Measurements from ENCODE around the gene GPR62. TPM values are rescaled to one million over a fixed set of nuclear protein-coding genes. Genes with fewer than 3 reads are reported as not detected.

GPR62 gene
- total and polyA plus RNA-seq, 9 of the 15 experiments (the other 6 are each of a cell fraction or from before 2014, with no cell fraction given): not detected

DNA sequence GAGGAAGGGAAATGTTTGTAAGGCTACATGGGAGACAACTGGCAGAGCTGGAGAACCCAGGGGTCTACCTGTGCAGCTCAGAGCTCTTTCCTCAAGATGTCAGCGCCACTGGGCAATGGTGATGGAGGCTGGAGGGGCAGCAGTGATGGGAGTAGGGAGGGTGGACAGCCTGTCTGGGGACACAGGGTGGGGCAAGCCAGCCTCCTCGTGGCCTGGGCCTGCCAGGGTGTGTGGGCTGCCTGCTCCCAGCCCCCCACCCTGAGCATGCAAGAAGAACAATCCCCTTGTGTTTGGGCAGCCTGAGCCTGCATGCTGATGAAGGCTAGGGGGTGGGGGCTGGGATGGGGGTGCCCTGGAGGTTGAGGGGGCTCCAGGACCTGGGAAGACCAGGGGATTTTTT, 10.8 kb downstream of the GPR62 start:
- H3K27ac ChIP-seq (ENCODE audit: extremely low read depth, low read depth, low read length): no peak overlapping the region
- ChIA-PET CTCF (ENCODE audit: low intra/inter-chr PET ratio) (no interaction called here), POLR2A (no interaction called here)
- H3K79me2 ChIP-seq (ENCODE audit: control insufficient read depth, insufficient read depth, low read length): peaks cover 4% of the 10 kb centered on the region; the same call in 2 of the 3 replicates
- peaks cover under 1 to 50% of the 10 kb centered on the region in 2 experiments; a peak in 4 of 5 replicates for H3K4me1 ChIP-seq (replicated peaks in 1 of 2; ENCODE audit: control insufficient read depth in 2 of 2, insufficient read depth in 2 of 2, low read length in 2 of 2)
- H3K36me3 ChIP-seq (ENCODE audit: control insufficient read depth, insufficient read depth, low read length): peaks cover 26% of the 10 kb centered on the region; the same call in 1 of the 3 replicates
- H3K9ac ChIP-seq (ENCODE audit: insufficient read depth in 1 of 2, low read depth in 2 of 2, low read length in 2 of 2): peak overlapping the region in 1 of 2 experiments; percentile 13; a peak in 1 of 4 replicates
- in situ Hi-C loops (cut with MboI) (no loop called here), intact Hi-C loops (cut with micrococcal nuclease) (no loop called here)
- FAIRE-seq: no peak
- H3K27me3 ChIP-seq (ENCODE audit: control insufficient read depth in 2 of 2, insufficient read depth in 2 of 2, low read length in 2 of 2): peaks cover 0 to 17% of the 10 kb centered on the region in 2 experiments; a peak in 2 of 5 replicates
- peaks cover 3% of the 10 kb centered on the region for H3K9me1 ChIP-seq (ENCODE audit: control insufficient read depth, insufficient read depth, low read length)
- 0 out of 2 replicates have a peak, but pooled peaks cover 10% of the 10 kb centered on the region for H4K20me1 ChIP-seq (replicated peaks; ENCODE audit: control insufficient read depth, insufficient read depth, low read length)
- H2AFZ ChIP-seq (ENCODE audit: low read depth, low read length): no peak overlapping the region
- 43% methylated on average over 2 of the region's 2 CpGs for WGBS (ENCODE audit: insufficient coverage, low coverage, missing lambda C conversion rate)
- no TSS peak for BruUV-seq (replicated peaks)
- H3K4me3 ChIP-seq: no peak overlapping the region
- no peak overlapping the region for H3K4me2 ChIP-seq (ENCODE audit: insufficient read depth, low read length)
- no peak for DNase-seq (ENCODE audit: extremely low read depth in 1 of 4, low spot score in 3 of 4)
- no peak for ATAC-seq
- H3K9me3 ChIP-seq (replicated peaks; ENCODE audit: control insufficient read depth, insufficient read depth, low read depth, low read length): no peaks in the 10 kb centered on the region
- TF ChIP-seq HNRNPLL (IDR thresholded peaks at IDR 0.05; ENCODE audit: low read depth, low read length, poor library complexity, severe bottlenecking) (no peak), RAD21 (CRISPR knock-in tag; conservative IDR thresholded peaks at IDR 0.05 in 1 of 2, IDR thresholded peaks at IDR 0.05 in 1 of 2) (no peak), ZZZ3 (IDR thresholded peaks at IDR 0.05) (no peak), ELF1 (tag; IDR thresholded peaks at IDR 0.05) (no peak), ZNF140 (CRISPR knock-in tag; IDR thresholded peaks at IDR 0.05) (no peak), ZNF165 (CRISPR knock-in tag; IDR thresholded peaks at IDR 0.05; ENCODE audit: borderline replicate concordance) (no peak), TBL1XR1 (IDR thresholded peaks at IDR 0.05; ENCODE audit: low read length in 2 of 2) (no peak), SMAD2 (IDR thresholded peaks at IDR 0.05; ENCODE audit: low read depth, low read length) (no peak), ZFP1 (CRISPR knock-in tag; IDR thresholded peaks at IDR 0.05) (no peak), ARNT (IDR thresholded peaks at IDR 0.05) (no peak)
- TF ChIP-seq, protein P1, sequence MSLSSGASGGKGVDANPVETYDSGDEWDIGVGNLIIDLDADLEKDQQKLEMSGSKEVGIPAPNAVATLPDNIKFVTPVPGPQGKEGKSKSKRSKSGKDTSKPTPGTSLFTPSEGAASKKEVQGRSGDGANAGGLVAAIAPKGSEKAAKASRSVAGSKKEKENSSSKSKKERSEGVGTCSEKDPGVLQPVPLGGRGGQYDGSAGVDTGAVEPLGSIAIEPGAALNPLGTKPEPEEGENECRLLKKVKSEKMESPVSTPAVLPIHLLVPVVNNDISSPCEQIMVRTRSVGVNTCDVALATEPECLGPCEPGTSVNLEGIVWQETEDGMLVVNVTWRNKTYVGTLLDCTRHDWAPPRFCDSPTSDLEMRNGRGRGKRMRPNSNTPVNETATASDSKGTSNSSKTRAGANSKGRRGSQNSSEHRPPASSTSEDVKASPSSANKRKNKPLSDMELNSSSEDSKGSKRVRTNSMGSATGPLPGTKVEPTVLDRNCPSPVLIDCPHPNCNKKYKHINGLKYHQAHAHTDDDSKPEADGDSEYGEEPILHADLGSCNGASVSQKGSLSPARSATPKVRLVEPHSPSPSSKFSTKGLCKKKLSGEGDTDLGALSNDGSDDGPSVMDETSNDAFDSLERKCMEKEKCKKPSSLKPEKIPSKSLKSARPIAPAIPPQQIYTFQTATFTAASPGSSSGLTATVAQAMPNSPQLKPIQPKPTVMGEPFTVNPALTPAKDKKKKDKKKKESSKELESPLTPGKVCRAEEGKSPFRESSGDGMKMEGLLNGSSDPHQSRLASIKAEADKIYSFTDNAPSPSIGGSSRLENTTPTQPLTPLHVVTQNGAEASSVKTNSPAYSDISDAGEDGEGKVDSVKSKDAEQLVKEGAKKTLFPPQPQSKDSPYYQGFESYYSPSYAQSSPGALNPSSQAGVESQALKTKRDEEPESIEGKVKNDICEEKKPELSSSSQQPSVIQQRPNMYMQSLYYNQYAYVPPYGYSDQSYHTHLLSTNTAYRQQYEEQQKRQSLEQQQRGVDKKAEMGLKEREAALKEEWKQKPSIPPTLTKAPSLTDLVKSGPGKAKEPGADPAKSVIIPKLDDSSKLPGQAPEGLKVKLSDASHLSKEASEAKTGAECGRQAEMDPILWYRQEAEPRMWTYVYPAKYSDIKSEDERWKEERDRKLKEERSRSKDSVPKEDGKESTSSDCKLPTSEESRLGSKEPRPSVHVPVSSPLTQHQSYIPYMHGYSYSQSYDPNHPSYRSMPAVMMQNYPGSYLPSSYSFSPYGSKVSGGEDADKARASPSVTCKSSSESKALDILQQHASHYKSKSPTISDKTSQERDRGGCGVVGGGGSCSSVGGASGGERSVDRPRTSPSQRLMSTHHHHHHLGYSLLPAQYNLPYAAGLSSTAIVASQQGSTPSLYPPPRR (CRISPR knock-in tag; IDR thresholded peaks at IDR 0.05; ENCODE audit: borderline replicate concordance): no peak
- TF ChIP-seq, protein P2, sequence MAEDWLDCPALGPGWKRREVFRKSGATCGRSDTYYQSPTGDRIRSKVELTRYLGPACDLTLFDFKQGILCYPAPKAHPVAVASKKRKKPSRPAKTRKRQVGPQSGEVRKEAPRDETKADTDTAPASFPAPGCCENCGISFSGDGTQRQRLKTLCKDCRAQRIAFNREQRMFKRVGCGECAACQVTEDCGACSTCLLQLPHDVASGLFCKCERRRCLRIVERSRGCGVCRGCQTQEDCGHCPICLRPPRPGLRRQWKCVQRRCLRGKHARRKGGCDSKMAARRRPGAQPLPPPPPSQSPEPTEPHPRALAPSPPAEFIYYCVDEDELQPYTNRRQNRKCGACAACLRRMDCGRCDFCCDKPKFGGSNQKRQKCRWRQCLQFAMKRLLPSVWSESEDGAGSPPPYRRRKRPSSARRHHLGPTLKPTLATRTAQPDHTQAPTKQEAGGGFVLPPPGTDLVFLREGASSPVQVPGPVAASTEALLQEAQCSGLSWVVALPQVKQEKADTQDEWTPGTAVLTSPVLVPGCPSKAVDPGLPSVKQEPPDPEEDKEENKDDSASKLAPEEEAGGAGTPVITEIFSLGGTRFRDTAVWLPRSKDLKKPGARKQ (CRISPR knock-in tag; IDR thresholded peaks at IDR 0.05): no peak
- TF ChIP-seq, protein P3, sequence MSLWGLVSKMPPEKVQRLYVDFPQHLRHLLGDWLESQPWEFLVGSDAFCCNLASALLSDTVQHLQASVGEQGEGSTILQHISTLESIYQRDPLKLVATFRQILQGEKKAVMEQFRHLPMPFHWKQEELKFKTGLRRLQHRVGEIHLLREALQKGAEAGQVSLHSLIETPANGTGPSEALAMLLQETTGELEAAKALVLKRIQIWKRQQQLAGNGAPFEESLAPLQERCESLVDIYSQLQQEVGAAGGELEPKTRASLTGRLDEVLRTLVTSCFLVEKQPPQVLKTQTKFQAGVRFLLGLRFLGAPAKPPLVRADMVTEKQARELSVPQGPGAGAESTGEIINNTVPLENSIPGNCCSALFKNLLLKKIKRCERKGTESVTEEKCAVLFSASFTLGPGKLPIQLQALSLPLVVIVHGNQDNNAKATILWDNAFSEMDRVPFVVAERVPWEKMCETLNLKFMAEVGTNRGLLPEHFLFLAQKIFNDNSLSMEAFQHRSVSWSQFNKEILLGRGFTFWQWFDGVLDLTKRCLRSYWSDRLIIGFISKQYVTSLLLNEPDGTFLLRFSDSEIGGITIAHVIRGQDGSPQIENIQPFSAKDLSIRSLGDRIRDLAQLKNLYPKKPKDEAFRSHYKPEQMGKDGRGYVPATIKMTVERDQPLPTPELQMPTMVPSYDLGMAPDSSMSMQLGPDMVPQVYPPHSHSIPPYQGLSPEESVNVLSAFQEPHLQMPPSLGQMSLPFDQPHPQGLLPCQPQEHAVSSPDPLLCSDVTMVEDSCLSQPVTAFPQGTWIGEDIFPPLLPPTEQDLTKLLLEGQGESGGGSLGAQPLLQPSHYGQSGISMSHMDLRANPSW (CRISPR knock-in tag; IDR thresholded peaks at IDR 0.05): no peak

Data from K562 (cell line).